HepG2 (cell line): ENCODE results near the gene COL4A2. TPM values are rescaled to one million over a fixed set of nuclear protein-coding genes. Genes with fewer than 3 reads are reported as not detected.

Source experiments
- MAX ChIP-seq: IDR thresholded peaks from 2 replicates; pipeline ENCODE4 v1.6.1; 2012; ENCODE audit warnings: inconsistent platforms
- SIN3B ChIP-seq: fragments of 150-350 bp; IDR thresholded peaks from 2 replicates; pipeline ENCODE4 v1.6.1; 2014; ENCODE audit warnings: low read length
- TBL1XR1 ChIP-seq: fragments of 150-350 bp; IDR thresholded peaks from 2 replicates; pipeline ENCODE4 v1.6.1; 2014; ENCODE audit warnings: borderline replicate concordance, low read length; ENCODE audit not compliant: partially characterized antibody
- ZBTB10 ChIP-seq: sonication (generic); formaldehyde crosslinking; IDR thresholded peaks from 2 replicates; pipeline ENCODE4 v1.4.0; 2020; ENCODE audit warnings: missing genetic modification reagents, borderline replicate concordance
- ZBTB2 ChIP-seq: sonication (generic); formaldehyde crosslinking; IDR thresholded peaks from 2 replicates; pipeline ENCODE4 v1.8.0; 2022; ENCODE audit warnings: low read depth, missing genetic modification reagents
- ZFYVE20 ChIP-seq: sonication (generic); formaldehyde crosslinking; IDR thresholded peaks from 2 replicates; pipeline ENCODE4 v1.8.0; 2023; ENCODE audit warnings: low read depth, mild to moderate bottlenecking, moderate library complexity, missing genetic modification reagents, borderline replicate concordance
- ZNF296 ChIP-seq: sonication (generic); formaldehyde crosslinking; conservative IDR thresholded peaks from 2 replicates; pipeline ENCODE4 v1.5.0; 2020; ENCODE audit warnings: mild to moderate bottlenecking, missing genetic modification reagents
- ZNF558 ChIP-seq: sonication (generic); formaldehyde crosslinking; IDR thresholded peaks from 2 replicates; pipeline ENCODE4 v1.9.0; 2022; ENCODE audit warnings: mild to moderate bottlenecking, missing genetic modification reagents, borderline replicate concordance
- polyA plus RNA-seq, 8 experiments: library from polyadenylated mRNA; depleted of rRNA in 3 of 8; stranded (reverse) in 7 of 8; unstranded in 1 of 8; fragments of >200 nt; fragmentation: Illumina TruSeq in 4 of 8; extraction: Trizol in 4 of 8; gene quantifications; 2 replicates each; pipeline versions ENCODE4 v1.2.1 to v1.2.3, GENCODE V29; 2011 to 2016; ENCODE audit warnings: low read depth in 4 of 8, missing spikeins in 1 of 8, mixed read lengths in 1 of 8; ENCODE audit not compliant: insufficient read depth in 1 of 8
- total RNA-seq, 5 experiments: library from RNA; depleted of rRNA; stranded (reverse); fragments of >200 nt; fragmentation: Illumina TruSeq; extraction: Trizol; gene quantifications; 2 replicates each; pipeline ENCODE4 v1.2.3, GENCODE V29; 2016; ENCODE audit warnings: low read depth in 1 of 5

COL4A2 gene
- total and polyA plus RNA-seq, 2 of the 13 experiments (the other 11 are each of a cell fraction or from before 2014, with no cell fraction given) = 0.22 to 1.9 TPM

GRCh38 chr13:110311443-110312338, 4.6 kb downstream of the COL4A2 start (continued):
- no peak for TF ChIP-seq TBL1XR1
- no peak for TF ChIP-seq MAX
- no peak for TF ChIP-seq SIN3B
- TF ChIP-seq ZNF558 (CRISPR knock-in tag) = no peak
- no peak for TF ChIP-seq ZBTB2 (CRISPR knock-in tag)
- no peak for TF ChIP-seq ZBTB10 (CRISPR knock-in tag)
- no peak for TF ChIP-seq ZNF296 (CRISPR knock-in tag)
- TF ChIP-seq ZFYVE20 (CRISPR knock-in tag) = no peak
